Measurements from ENCODE around the gene SNRPA. TPM values are rescaled to one million over a fixed set of nuclear protein-coding genes. Genes with fewer than 3 reads are reported as not detected.

SNRPA gene
- total and polyA plus RNA-seq, 2 of the 13 experiments (the other 11 are each of a cell fraction or from before 2014, with no cell fraction given): 59.6 to 162 TPM

GRCh38 chr19:40797963-40798682 lies 47.1 kb downstream of the SNRPA start (continued):
- TF ChIP-seq ARID2 (CRISPR knock-in tag; IDR thresholded peaks at IDR 0.05; ENCODE audit: borderline replicate concordance) (no peak), HMG20B (CRISPR knock-in tag; conservative IDR thresholded peaks at IDR 0.05) (no peak; the same call in 1 of the 2 replicates), ZNF770 (CRISPR knock-in tag; IDR thresholded peaks at IDR 0.05) (peak; percentile 99), ZNF746 (CRISPR knock-in tag; IDR thresholded peaks at IDR 0.05) (peak; percentile 60), ZKSCAN5 (CRISPR knock-in tag; IDR thresholded peaks at IDR 0.05) (no peak), PAX8 (CRISPR knock-in tag; IDR thresholded peaks at IDR 0.05; ENCODE audit: borderline replicate concordance) (no peak), LBX2 (CRISPR knock-in tag; IDR thresholded peaks at IDR 0.05; ENCODE audit: borderline replicate concordance) (no peak), MIER3 (CRISPR knock-in tag; IDR thresholded peaks at IDR 0.05; ENCODE audit: borderline replicate concordance) (peak; percentile 63; the same call in 1 of the 2 replicates), FOXC1 (CRISPR knock-in tag; IDR thresholded peaks at IDR 0.05; ENCODE audit: borderline replicate concordance) (peak; percentile 65; the same call in 1 of the 2 replicates), ZNF800 (CRISPR knock-in tag; IDR thresholded peaks at IDR 0.05) (no peak), ATF3 (CRISPR knock-in tag; IDR thresholded peaks at IDR 0.05) (peak; percentile 17; the same call in 1 of the 2 replicates), MYNN (CRISPR knock-in tag; IDR thresholded peaks at IDR 0.05; ENCODE audit: low read depth) (no peak), NR2F1 (CRISPR knock-in tag; IDR thresholded peaks at IDR 0.05) (peak in 1 of 2 experiments; percentile 63; a peak in 1 of 4 replicates), NCOA2 (CRISPR knock-in tag; IDR thresholded peaks at IDR 0.05) (peak; percentile 45; the same call in 1 of the 2 replicates), DMAP1 (CRISPR knock-in tag; IDR thresholded peaks at IDR 0.05) (peak; percentile 74), DBP (CRISPR knock-in tag; IDR thresholded peaks at IDR 0.05; ENCODE audit: not compliant biosample characterization) (no peak), SOX6 (IDR thresholded peaks at IDR 0.05) (no peak), SOX6 (CRISPR knock-in tag; IDR thresholded peaks at IDR 0.05) (peak; percentile 72; the same call in 1 of the 2 replicates), ZNF766 (CRISPR knock-in tag; IDR thresholded peaks at IDR 0.05; ENCODE audit: borderline replicate concordance) (no peak), POGZ (CRISPR knock-in tag; IDR thresholded peaks at IDR 0.05) (peak; percentile 74; the same call in 1 of the 2 replicates), KLF6 (CRISPR knock-in tag; IDR thresholded peaks at IDR 0.05) (no peak), ARNT2 (CRISPR knock-in tag; IDR thresholded peaks at IDR 0.05; ENCODE audit: low read depth) (peak; percentile 78; the same call in 1 of the 2 replicates), DNMT3B (CRISPR knock-in tag; conservative IDR thresholded peaks at IDR 0.05) (no peak)

Measured in HepG2 (cell line).